Renal cortex interstitium (tissue), 11 donors: ENCODE results near the gene TMEM63B. TPM values are rescaled to one million over a fixed set of nuclear protein-coding genes. Genes with fewer than 3 reads are reported as not detected.
"Not testable (repeated sequence)": the region's sequence is repeated elsewhere in the genome, so short reads cannot be mapped to it uniquely, and the experiment has no call there.

Experiments used
- DNase-seq, 11 donors: peaks; one replicate each; pipeline ENCODE4 v3.0.0-alpha.2; 2013; ENCODE audit warnings: low read depth in 9 of 11, low spot score in 4 of 11; ENCODE audit errors: extremely low read depth in 1 of 11
- polyA plus RNA-seq, 3 donors: library from polyadenylated mRNA; unstranded; fragments of 120-200 nt; gene quantifications; one replicate each; pipeline ENCODE4 v1.2.1, GENCODE V29; 2013; ENCODE audit not compliant: insufficient read length in 3 of 3

TMEM63B gene
- polyA plus RNA-seq, 3 donors, result 30.2 to 39.3 (median 34.7) TPM

DNA sequence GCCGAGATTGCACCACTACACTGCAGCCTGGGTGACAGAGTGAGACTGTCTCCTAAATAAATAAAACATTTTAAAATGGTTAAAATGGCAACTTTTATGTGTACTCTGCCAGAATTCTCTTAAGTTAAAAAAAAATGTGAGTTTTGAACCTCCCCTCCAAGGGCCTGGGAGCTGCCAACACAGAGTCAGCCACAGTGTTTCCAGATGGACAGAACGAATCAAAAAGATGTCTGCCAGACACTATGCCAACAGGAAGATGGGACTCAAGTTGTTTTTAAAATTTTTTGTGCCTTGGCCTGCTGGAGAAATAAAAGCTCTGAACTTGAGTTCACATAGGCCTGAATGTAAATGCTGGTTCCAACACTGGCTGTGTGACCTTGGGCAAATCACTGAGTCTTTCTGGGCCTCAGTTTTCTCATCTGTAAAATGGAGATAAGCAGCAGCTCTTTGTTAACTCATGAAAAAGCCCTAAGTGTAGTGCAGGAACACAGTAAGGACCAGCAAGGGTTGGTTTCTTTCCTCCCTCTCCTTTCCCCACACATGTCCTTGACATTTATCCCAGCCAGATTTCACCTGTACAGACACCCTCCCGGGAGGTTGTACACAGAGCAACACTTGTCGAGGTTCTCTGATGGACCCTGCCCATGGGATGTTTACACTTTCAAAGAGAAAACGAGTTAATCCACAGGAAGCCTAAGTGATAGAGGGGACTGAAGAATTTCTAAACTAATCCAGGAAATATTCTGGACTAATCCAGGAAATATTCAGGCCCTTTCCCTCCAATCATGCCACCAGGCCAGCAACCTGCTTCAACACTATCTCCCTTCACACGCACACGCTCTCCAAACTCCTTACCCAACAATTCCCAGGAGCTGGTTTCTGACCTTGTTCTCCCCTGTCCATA, 35.1 kb upstream of the TMEM63B start:
- no peak for DNase-seq

DNA sequence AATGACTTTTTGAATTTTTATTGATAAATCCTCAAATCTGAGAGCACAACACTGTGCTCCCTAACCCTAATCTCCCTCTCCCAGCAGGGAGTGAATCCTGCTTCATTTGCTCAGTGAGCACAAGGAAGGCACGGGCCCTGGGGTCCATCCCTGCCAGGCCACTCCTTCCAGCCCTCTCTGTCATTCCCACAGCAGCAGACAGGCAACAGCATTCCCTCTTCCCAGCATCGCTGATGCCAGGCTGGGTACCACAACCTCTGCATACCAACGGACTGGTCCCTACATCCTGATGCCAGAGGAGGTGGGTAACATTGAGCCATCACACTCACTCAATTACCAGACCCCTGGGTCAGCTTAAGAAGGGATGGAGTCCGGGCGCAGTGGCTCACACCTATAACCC, 34.3 kb upstream of the TMEM63B start:
- no peak for DNase-seq

DNA sequence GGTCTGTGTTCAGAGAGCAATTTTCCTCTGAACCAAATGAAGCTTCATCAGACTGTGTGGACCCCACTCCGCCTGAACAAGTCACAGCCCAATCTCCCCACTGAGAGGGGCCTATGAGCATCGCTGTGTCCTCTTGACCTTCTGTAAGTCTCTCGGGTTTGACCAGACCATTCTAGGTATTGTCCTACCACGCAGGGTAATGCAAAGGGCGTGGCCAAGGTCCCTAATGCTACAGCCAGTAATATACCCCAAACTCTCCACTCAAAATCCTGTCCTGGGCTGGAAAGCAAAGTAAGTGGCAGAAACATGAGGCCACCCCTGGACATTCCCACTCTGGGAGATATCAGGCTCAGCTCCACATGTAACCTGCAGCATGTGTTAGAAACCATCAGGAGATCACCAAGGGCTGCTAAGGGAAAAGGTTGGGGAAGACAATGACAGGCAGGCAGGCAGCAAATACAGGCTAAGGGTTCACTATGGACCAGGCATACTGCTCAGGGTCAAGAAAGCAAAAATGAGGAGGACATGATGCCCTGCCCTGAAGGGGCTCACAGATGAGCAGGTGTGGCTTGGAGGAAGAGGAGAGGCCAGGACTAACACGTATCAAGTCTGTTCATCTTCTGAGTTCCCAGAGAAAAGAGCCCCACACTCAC, 33.5 kb upstream of the TMEM63B start:
- DNase-seq, result no peak

DNA sequence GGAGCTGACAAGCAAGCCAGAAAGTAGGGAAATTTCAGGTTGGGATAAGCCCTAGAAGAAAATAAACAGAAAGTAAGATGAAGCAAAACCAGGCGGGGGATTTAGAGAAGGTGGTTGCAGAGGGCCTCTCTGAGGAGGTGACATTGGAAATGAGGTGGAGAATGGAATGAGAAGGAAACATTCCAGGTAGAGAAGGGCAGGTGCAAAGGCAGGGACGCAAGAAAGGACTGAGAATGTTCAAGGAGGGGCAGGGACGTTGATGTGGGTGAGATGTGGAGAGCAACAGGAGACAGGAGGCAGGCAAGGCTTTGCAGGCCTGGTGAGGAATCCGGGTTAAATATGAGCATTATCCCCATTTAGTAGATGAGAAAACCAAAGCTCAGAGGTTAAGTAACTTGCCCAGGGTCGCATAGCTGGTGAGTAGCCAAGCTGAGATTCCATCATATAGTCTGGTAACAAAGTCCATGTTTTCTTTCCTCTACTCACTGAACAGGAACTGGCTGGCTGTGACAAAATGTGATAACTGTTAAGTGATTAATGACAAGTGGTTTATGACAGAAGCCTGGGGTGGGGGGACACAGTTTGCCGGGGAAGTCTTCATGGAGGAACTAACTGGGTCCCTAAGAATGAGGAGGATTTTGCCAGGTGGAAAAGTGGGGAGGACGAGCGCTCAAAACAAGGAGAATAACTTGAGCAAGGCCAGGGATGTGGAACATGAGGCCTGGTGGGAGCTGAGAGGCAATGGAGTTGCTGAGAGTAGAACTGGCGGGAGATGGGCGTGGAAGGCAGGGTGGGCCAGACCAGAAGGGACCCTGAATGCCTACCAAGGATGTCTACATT, 32.7 kb upstream of the TMEM63B start:
- no peak for DNase-seq

DNA sequence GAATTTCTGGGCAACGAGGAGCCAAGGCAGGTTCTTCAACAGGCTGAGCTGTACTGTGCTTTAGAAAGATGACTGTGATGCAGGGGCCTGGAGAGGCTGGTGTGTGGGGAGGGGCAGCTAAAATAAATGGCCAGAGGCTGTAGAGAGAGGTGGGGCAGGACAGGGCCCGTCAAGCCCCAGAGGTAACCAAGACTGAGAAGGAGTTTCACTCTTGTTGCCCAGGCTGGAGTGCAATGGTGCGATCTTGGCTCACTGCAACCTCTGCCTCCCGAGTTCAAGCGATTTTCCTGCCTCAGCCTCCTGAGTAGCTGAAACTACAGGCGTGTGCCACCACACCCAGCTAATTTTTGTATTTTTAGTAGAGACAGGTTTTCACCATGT, 32.1 kb upstream of the TMEM63B start:
- not testable (repeated sequence) for DNase-seq

DNA sequence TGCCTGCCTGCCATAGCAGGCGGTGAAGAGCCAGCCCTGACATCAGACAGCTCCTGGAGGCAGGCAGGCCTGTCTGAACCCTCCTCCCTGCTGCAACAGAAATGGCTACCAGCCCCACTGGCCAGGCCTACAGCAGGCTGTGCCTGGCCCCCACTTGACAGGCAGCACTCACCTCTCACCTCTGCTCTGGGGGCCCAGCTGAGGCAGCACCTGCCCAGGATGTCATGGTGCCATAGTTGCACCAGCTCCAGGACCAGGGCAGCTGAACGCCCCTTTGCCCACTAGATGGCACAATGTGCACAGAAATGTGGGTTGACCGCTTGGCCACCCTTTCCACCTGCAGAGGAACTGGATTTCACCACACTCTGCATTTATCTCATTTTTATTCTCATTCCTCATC, 30.7 kb upstream of the TMEM63B start:
- peak in 4 of 11 donors; percentile 51 to 76 (median 63) for DNase-seq

DNA sequence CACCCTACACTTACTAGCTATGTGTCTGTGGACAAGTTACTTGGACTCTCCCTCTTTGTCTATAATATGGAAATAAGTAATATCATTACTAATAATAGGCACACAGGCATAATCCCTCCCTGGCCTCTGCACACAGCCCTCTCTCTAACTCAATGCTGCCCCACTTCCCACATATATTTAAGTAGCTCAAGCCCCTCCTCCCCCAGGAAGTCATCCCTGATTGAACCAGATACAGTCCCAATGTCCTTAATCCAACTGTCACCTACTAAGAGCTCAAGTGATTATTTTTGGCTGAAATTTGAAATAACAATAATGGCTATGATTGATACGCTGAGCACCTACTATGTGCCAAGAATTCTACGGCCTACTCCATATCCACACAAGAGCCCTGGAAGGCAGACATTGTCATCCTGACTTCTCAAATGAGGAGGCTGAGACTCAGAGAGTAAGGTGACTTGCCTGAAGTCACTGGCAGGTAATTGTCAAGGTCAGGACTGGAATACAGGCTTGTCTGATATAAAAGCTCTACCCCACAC, 29.5 kb upstream of the TMEM63B start:
- DNase-seq, result no peak

DNA sequence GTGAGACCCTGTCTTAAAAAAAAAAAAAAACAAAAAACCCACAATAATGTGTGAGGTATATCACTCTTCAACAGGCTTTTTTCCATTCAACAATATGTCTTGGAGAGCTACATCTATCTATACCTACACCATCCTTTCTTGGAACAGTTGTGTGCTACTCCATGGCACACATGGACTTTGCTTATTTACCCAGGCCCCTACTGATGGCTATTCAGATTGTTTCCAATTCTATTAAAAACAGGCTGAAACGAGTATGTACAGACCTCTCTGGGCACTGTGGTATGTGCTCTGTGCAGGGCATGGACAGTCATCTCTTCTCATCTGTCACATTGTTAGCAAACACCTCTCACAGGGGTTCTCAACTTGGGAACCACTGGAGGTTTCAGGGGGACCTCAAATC, 28.2 kb upstream of the TMEM63B start:
- DNase-seq, result no peak

DNA sequence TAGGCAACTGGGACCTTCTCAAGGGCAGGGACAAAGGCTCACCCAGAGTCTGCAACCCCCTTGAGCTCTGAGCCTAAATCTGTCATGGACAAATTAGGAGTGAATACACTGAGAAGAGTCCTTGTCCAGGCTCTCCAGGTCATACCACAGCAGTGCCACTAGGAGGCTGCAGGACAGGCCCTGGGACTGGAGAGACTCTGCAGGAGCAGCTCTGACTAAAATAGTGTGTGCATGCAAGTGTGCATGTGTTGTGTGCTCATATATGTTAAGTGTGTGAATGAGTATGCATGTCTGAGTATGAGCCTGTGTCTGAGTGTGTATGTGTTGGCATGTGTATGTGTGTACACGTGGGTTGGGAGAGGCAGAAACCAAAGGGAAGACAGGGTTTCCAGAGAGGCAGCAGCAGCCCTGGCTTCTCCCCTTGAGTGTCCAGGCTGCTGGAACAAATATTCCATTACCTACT, 27.2 kb upstream of the TMEM63B start:
- no peak for DNase-seq

DNA sequence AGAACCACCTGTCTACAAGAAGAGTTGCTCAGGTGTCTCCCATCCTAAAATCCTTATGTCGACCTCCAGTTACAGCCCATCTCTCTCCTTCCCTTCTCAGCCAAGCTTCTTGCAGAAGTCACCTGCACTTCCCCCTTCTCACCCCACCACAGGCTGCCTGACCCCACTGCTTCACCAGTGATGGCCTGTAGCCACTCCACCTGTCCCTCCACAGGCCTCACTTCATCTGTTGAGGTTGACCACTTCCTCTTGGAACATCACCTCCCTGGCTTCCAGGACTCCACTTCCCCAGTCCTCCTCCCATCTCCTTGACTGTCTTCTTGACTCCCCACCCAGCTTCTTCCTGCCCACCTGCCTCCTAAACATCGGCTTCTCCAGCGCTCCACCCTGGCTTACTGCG, 25.5 kb upstream of the TMEM63B start:
- no peak for DNase-seq

DNA sequence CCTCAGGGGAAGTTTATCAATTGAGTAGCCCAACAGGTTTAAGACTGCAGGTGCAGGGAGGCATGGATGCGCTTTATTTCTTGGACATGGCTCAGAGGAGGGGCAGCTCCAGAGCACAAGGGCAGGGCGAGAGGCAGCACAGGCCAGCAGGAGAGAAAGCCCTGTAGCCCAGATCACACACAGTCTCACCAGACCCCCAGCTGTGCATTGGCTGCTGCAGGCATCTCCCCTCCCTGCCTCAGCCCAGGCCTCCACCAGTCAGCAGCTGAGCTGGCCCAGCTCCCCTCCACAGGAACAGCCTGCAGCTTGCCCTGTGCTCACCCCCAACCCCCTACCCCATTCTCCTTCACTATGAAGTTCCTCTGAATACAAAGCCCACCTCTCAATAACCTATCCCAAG, 24.8 kb upstream of the TMEM63B start:
- no peak for DNase-seq

DNA sequence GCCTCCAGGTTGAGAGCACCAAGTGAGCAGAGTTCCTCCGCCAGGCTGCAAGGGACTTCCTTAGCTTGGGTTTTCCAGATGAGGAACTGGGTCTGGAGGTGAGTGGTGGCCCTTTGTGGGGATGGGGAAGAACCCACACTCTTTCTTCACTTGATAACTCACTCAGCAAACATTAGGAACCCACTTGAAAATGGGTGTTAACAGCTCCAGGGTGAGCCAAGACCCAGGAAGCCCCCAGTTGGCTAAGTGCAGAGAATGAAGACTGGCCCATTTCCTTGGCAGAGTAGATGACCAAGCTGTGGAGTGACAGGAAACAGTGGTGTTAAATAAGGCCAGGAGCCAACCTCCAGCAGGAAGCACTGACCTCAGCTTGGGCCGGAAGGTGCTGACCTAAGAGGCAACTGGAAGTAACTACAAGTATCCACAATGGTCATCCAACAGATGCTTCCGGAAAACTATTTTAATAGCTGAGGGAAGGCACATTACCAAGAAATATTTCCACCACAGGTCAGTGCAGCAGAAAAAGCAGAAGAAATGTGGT, 22.8 kb upstream of the TMEM63B start:
- DNase-seq, result no peak

DNA sequence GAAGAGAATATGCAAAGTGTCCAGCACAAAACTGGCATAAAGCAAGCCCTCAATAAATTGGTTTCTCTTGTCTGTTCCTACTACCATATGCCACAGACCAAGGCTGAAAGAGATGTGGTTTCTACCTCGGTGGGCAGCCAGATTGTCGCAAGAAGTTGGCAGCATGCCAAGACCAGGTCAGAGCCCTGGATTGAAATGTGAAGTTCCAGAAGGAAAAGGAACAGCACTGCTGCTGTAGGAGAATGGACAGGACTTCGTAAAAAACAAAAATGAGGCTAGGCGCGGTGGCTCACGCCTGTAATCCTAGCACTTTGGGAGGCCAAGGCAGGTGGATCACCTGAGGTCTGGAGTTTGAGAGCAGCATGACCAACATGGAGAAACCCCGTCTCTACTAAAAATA, 22.2 kb upstream of the TMEM63B start:
- no peak for DNase-seq

DNA sequence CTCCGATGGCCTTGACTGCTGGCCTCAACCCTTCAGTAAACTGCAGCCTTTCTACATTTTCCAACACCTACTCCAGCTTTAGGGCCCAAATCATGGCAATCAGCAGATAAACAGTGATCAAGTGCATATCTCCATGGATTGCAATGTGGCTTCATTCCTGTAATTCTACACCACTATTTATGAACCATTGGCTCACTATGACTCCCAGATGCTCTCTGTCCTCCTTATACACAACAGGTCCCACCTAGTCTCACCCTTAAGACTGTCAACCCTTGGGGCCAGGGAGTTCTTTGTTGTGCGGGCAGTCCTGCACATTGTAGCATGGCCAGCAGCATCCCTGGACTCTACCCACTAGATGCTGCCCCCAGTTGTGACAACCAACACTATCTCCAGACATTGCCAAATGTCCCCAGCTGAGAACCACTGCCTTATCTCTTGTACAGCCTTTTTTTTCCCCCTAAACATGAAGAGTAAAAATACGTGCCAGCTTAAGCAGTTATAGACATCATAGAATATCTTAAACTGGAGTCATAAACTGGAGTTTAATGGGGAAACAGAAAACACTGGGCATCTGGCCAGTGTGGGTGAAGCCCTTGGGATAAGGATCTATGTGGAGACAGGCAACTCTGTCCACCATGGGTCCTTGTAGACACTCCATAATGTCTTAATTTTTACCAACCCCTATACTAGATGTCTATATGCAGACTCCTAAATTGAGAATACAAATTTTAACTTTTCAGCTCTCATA, 21.2 kb upstream of the TMEM63B start:
- DNase-seq, result no peak

DNA sequence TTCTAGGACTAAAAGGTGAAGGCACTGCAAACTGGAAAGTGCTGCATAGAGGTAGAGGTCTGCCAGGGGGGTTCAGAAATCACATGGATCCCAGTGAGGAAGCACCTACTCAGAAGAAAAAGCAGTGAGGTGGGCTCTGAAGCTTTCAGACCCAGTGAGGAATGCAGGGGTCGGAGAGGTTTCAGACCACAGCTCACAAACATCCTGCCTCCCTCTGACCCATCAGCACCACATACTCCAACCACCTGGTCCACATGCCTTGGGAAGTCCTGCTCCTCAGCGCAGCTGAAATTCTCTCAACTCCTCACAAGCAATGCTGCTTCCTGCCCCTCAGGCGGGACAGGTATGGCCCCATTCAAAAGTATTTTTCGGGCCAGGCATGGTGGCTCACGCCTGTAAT, 20.3 kb upstream of the TMEM63B start:
- DNase-seq, result no peak

DNA sequence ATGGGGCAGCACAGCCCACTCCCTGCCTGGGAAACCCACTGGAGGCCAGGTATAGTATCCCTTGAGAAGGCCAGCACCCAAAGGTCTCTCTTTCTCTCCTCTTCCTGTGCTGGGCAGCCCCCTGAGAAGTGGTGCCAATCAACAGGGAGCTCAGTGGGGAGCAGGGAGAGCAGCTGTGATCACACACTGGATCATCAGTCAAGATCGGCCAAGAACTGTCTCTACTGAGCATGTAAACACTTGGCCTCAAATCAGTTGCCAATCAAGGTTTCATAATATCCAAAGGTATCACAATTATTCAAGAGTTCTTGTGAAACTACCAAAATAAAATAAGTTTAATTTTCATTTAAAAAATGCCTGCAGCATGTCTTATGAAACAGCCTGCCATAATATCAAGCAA, 18.9 kb upstream of the TMEM63B start:
- no peak for DNase-seq

DNA sequence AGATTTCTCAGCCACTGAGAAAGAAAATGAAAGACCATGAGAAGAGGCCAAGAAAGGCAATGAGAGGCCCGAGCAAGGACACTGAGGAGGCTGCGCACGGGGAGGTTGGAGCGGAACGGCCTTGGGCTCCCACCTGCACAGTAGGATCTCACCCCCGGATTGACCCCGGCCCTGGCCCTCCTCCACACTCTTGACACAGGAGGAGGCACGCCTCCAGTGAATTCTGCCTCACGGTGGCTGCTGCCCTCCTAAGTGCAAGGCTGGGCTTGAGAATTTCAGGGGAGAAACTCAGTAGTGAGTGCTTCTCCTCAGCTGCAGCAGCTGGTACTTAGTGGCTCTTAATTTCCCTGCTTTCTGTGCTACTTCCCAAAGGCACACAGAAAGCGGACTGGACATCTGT, 18.1 kb upstream of the TMEM63B start:
- no peak for DNase-seq

DNA sequence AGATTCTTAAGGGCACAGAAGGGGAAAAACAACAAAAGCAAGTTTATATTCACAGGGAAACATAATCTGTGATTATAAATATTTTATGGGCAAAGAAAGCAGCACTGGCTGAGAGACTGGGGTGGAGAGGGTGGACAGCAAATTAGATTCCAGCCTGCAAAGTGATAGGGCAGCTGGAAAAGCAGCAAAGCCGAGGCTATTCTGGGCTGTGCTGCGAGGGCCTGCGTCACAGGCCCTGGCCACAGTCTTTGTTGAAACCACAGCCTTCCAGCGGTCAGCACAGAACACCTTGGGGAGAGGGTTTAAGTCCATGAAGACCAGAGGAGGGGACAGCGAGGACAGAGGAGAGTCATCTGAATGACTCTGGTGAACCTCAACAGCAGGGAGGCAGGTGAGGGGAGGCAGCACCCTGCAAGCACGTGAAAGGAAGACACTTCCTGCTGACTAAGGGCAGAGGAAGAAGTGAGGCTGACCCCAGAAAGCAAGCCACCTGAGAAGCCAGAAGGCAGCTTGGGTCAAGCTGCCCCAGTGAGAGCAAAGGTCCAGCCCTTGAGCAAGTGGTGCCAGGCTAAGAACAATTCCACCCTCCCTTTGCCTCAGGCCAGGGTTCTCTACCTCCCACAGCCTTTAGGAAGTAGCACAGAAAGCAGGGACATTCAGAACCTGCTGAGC, 17.2 kb upstream of the TMEM63B start:
- DNase-seq, result no peak
